Neuronal stem cell (in vitro differentiated cells): ENCODE data around the gene ANKRD45.

Experiments used
- DNase-seq: peaks from one replicate; pipeline ENCODE4 v3.0.0-alpha.2; 2013; ENCODE audit warnings: low spot score
- H2AFZ ChIP-seq: one replicate; pipeline ENCODE4 v1.6.1; 2013; ENCODE audit warnings: mild to moderate bottlenecking, low read length, inconsistent platforms
- H2AK5ac ChIP-seq: 2 replicates; pipeline ENCODE4 v1.6.1; 2013; ENCODE audit warnings: low read depth, mild to moderate bottlenecking, inconsistent platforms, low read length, moderate library complexity, mixed read lengths
- H2BK120ac ChIP-seq: 2 replicates; pipeline ENCODE4 v1.6.1; 2013; ENCODE audit warnings: low read depth, mild to moderate bottlenecking, inconsistent platforms, low read length, moderate library complexity, mixed read lengths
- H2BK12ac ChIP-seq: one replicate; pipeline ENCODE4 v1.6.1; 2013; ENCODE audit warnings: low read length, inconsistent platforms
- H2BK15ac ChIP-seq: 2 replicates; pipeline ENCODE4 v1.6.1; 2013; ENCODE audit warnings: mild to moderate bottlenecking, low read length, inconsistent platforms, mixed read lengths
- H2BK5ac ChIP-seq: one replicate; pipeline ENCODE4 v1.6.1; 2013; ENCODE audit warnings: inconsistent platforms, mild to moderate bottlenecking, low read length, moderate library complexity
- H3K14ac ChIP-seq: one replicate; pipeline ENCODE4 v1.6.1; 2013; ENCODE audit warnings: low read length, inconsistent platforms
- H3K18ac ChIP-seq: 2 replicates; pipeline ENCODE4 v1.6.1; 2013; ENCODE audit warnings: low read length, inconsistent platforms
- H3K23ac ChIP-seq: 2 replicates; pipeline ENCODE4 v1.6.1; 2013; ENCODE audit warnings: low read depth, mild to moderate bottlenecking, mixed read lengths, low read length, inconsistent platforms; ENCODE audit not compliant: poor library complexity
- H3K27ac ChIP-seq: replicated peaks from 3 replicates; pipeline ENCODE4 v1.5.1; 2013; ENCODE audit warnings: low read length, inconsistent platforms
- H3K27me3 ChIP-seq, 3 experiments: 2 replicates each; pipeline ENCODE4 v1.6.1; 2013; ENCODE audit warnings: low read length in 3 of 3, mild to moderate bottlenecking in 2 of 3, inconsistent platforms in 1 of 3, low read depth in 1 of 3, mixed read lengths in 1 of 3, moderate library complexity in 1 of 3; ENCODE audit not compliant: control insufficient read depth in 3 of 3, insufficient read depth in 3 of 3
- H3K36me3 ChIP-seq, 2 donors: replicated peaks in 1 of 2; 2 replicates each; pipeline ENCODE4 v1.6.1; 2013; ENCODE audit warnings: low read length in 2 of 2; ENCODE audit not compliant: control insufficient read depth in 2 of 2, insufficient read depth in 2 of 2
- H3K4ac ChIP-seq: 2 replicates; pipeline ENCODE4 v1.6.1; 2013; ENCODE audit warnings: inconsistent platforms, mild to moderate bottlenecking, low read length, moderate library complexity
- H3K4me1 ChIP-seq, 2 donors: 1 replicate in 1 of 2; 2 replicates in 1 of 2; pipeline ENCODE4 v1.6.1; 2013; ENCODE audit warnings: low read length in 2 of 2, low read depth in 1 of 2; ENCODE audit not compliant: control insufficient read depth in 2 of 2, insufficient read depth in 1 of 2
- H3K4me2 ChIP-seq: one replicate; pipeline ENCODE4 v1.6.1; 2013; ENCODE audit warnings: mild to moderate bottlenecking, low read length, inconsistent platforms; ENCODE audit not compliant: insufficient read depth, poor library complexity, severe bottlenecking
- H3K4me3 ChIP-seq, 2 donors: 2 replicates each; pipeline ENCODE4 v1.5.1; 2013; ENCODE audit warnings: low read length in 2 of 2, mild to moderate bottlenecking in 2 of 2, inconsistent platforms in 1 of 2, moderate library complexity in 1 of 2
- H3K79me1 ChIP-seq: one replicate; pipeline ENCODE4 v1.6.1; 2013; ENCODE audit warnings: low read depth, mild to moderate bottlenecking, inconsistent platforms, low read length, moderate library complexity
- H3K9ac ChIP-seq: one replicate; pipeline ENCODE4 v1.6.1; 2013; ENCODE audit warnings: mild to moderate bottlenecking, low read depth, low read length, inconsistent platforms; ENCODE audit not compliant: poor library complexity
- H3K9me3 ChIP-seq, 2 donors: replicated peaks in 1 of 2; 2 replicates each; pipeline versions ENCODE3 to v1.6.1; 2013; ENCODE audit warnings: low read length in 2 of 2, mild to moderate bottlenecking in 2 of 2, inconsistent platforms in 1 of 2, low read depth in 1 of 2, mixed read lengths in 1 of 2, moderate library complexity in 1 of 2; ENCODE audit not compliant: control insufficient read depth in 2 of 2, insufficient read depth in 1 of 2
- H4K8ac ChIP-seq: one replicate; pipeline ENCODE4 v1.6.1; 2013; ENCODE audit warnings: low read depth, mild to moderate bottlenecking, inconsistent platforms, low read length, moderate library complexity
- H4K91ac ChIP-seq: one replicate; pipeline ENCODE4 v1.6.1; 2013; ENCODE audit warnings: low read length, low read depth, mild to moderate bottlenecking, inconsistent platforms; ENCODE audit not compliant: poor library complexity
- WGBS, 2 donors: extraction: QIAGEN DNeasy Blood & Tissue Kit; methylation state at CpG; one replicate each; pipeline ENCODE4 v1.1.7; 2013; ENCODE audit warnings: missing lambda C conversion rate in 2 of 2, mixed read lengths in 1 of 2; ENCODE audit not compliant: insufficient read length in 2 of 2, insufficient replicate concordance in 1 of 2; ENCODE audit errors: extremely low coverage in 2 of 2; 5-methylcytosine and 5-hydroxymethylcytosine counted together

The ANKRD45 gene

DNA sequence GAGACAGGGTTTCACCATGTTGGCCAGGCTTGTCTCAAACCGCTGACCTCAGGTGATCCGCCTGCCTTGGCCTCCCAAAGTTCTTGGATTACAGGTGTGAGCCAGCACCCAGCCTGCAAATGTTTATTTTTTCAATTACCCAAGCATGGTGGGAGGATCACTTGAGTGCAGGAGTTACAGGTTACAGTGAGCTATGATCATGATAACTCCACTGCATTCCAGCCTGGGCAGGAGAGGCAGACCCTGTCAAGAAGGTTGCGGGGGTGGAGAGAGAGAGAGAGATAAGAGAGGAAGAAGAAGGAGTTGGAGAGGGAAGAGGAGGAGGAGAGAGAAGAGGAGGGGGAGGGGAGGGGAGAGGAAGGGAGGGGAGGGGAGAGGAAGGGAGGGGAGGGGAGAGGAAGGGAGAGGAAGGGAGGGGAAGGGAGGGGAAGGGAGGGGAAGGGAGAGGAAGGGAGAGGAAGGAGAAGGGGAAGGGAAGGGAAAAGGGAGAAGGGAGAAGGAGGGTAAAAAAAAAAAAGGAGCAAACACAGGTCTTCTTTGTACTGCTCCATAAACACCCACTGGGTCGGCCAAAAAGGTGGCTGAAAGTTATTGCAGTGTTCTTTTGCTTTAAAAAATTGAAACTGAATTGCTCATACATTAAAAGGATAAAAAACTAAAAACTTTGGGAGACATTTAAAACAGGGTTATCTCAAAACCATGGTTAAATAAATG, 61.0 kb downstream of the ANKRD45 start:
- Histone ChIP-seq H2AFZ (no peak overlapping the region), H3K4me3 (no peak overlapping the region), H3K14ac (no peak overlapping the region), H3K36me3 (no peaks in the 10 kb centered on the region), H3K4ac (no peak overlapping the region), H3K27me3 (no peaks in the 10 kb centered on the region), H3K9ac (no peak overlapping the region), H2BK120ac (no peak overlapping the region), H3K23ac (no peak overlapping the region), H3K18ac (no peak overlapping the region), H2AK5ac (no peak overlapping the region), H3K4me2 (no peak overlapping the region), H3K9me3 (peaks cover 0 to 2% of the 10 kb centered on the region in 2 donors), H2BK15ac (no peak overlapping the region), H3K27ac (no peak overlapping the region), H2BK12ac (no peak overlapping the region), H4K8ac (no peak overlapping the region), H2BK5ac (no peak overlapping the region), H4K91ac (no peak overlapping the region), H3K4me1 (no peaks in the 10 kb centered on the region), H3K79me1 (no peaks in the 10 kb centered on the region)
- DNase-seq, result no peak
- no CpG with 5 or more reads among the region's 4 CpGs for WGBS, 2 donors

DNA sequence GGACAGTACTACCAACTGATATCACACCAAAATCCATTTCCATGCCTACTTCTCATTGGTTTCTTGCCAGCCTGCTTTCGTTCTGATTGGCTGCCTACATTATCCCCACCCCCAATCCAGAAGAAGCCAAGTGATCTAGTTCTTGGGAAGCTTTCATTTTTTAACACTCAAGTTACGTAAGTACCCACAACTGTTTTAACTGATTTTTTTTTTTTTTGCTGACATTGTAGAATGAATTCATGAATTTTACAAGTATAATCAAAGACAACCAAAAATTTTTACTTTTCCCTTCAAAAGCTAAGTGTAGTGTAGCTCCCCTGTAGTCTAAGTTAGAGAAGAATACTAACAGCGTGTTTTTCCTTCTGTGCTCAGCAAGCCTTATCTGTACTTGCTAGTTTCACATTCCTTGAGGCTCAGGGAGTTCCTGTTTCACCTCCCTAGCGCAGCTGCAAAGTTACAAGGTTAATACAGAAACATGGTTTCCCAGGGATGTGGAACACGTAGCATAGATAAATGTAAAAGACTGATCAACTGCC, 66.5 kb downstream of the ANKRD45 start, which contains the start of gene SLC9C2:
Gene SLC9C2, minus strand, starts transcription at position 17 of the 536 bp plus-strand sequence. CDS start 1,296 bp downstream, outside the sequence.
- Histone ChIP-seq H3K9me3 (peaks cover 0 to 2% of the 10 kb centered on the region in 2 donors), H2BK12ac (no peak within 1 kb of the TSS), H3K27ac (no peak within 1 kb of the TSS), H4K91ac (no peak within 1 kb of the TSS), H3K23ac (no peak within 1 kb of the TSS), H3K4me3 (no peak within 1 kb of the TSS), H3K79me1 (no peaks in the 10 kb centered on the region), H3K27me3 (no peaks in the 10 kb centered on the region), H2AK5ac (no peak within 1 kb of the TSS), H2BK5ac (no peak within 1 kb of the TSS), H3K4me2 (no peak within 1 kb of the TSS), H3K36me3 (no peaks in the 10 kb centered on the region), H3K9ac (no peak within 1 kb of the TSS), H3K18ac (no peak within 1 kb of the TSS), H3K4ac (no peak within 1 kb of the TSS), H2BK120ac (no peak within 1 kb of the TSS), H4K8ac (no peak within 1 kb of the TSS), H3K4me1 (no peaks in the 10 kb centered on the region), H2AFZ (peak within 1 kb of the TSS; percentile 28), H2BK15ac (no peak within 1 kb of the TSS), H3K14ac (no peak within 1 kb of the TSS)
- WGBS, 2 donors, result no CpG with 5 or more reads among the region's 5 CpGs
- DNase-seq, result no peak

DNA sequence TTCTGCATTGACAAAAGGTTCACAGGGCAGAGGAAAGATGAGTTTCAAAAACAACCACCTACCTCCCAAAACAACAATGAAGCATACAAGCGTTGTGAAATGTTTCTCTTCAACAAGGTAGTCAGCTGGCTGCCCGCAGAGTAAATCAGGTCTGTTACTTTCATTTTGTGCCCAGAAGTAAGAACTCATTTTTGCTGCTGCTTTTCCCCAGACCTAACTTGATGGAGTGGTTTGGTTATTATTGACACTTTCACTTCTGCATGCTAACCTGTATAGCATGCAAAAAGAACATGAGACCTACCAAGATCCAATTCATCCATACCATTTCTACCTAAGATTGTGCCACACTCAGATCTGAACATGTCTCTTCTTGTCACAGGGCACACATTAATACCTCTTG, 68.1 kb downstream of the ANKRD45 start:
- no peak overlapping the region for H3K18ac ChIP-seq
- no peak overlapping the region for H3K4ac ChIP-seq
- WGBS, 2 donors, result no CpG with 5 or more reads among the region's 2 CpGs
- H3K4me3 ChIP-seq, result no peak overlapping the region
- H2AK5ac ChIP-seq, result no peak overlapping the region
- H3K4me1 ChIP-seq, result no peaks in the 10 kb centered on the region
- H3K36me3 ChIP-seq, result no peaks in the 10 kb centered on the region
- no peak overlapping the region for H3K23ac ChIP-seq
- no peak for DNase-seq
- no peak overlapping the region for H2BK15ac ChIP-seq
- H2BK12ac ChIP-seq, result no peak overlapping the region
- no peak overlapping the region for H3K9ac ChIP-seq
- no peak overlapping the region for H4K8ac ChIP-seq
- H3K27ac ChIP-seq, result no peak overlapping the region
- no peak overlapping the region for H4K91ac ChIP-seq
- no peak overlapping the region for H3K14ac ChIP-seq
- H3K79me1 ChIP-seq, result no peaks in the 10 kb centered on the region
- no peak overlapping the region for H2AFZ ChIP-seq
- H2BK5ac ChIP-seq, result no peak overlapping the region
- no peak overlapping the region for H3K4me2 ChIP-seq
- H3K9me3 ChIP-seq, result peaks cover 0 to 2% of the 10 kb centered on the region in 2 donors
- no peak overlapping the region for H2BK120ac ChIP-seq
- H3K27me3 ChIP-seq, result no peaks in the 10 kb centered on the region

GRCh38 chr1:173596097-173596825, 73.4 kb downstream of the ANKRD45 start:
- Histone ChIP-seq H3K23ac (no peak overlapping the region), H2BK5ac (no peak overlapping the region), H3K79me1 (no peaks in the 10 kb centered on the region), H3K14ac (no peak overlapping the region), H2BK15ac (no peak overlapping the region), H3K4me3 (no peak overlapping the region), H3K4ac (no peak overlapping the region), H2AK5ac (no peak overlapping the region), H3K18ac (no peak overlapping the region), H4K8ac (no peak overlapping the region), H3K4me1 (no peaks in the 10 kb centered on the region), H2BK12ac (no peak overlapping the region), H2AFZ (no peak overlapping the region), H3K9ac (no peak overlapping the region), H4K91ac (no peak overlapping the region), H3K9me3 (no peaks in the 10 kb centered on the region), H3K27ac (no peak overlapping the region), H3K36me3 (no peaks in the 10 kb centered on the region), H3K27me3 (no peaks in the 10 kb centered on the region), H2BK120ac (no peak overlapping the region), H3K4me2 (no peak overlapping the region)
- DNase-seq, result no peak
- WGBS, 2 donors, result no CpG with 5 or more reads among the region's 3 CpGs
